HepG2 (cell line): ENCODE measurements around the gene FAM9C. TPM values are rescaled to one million over a fixed set of nuclear protein-coding genes. Genes with fewer than 3 reads are reported as not detected.

Experiments used
- ATAC-seq: fragments of 200-7000 bp; cut with Tn5 transposase; 3 replicates; pipeline ENCODE4 v1.9.1; 2020; ENCODE audit warnings: mild to moderate bottlenecking, moderate library complexity
- BruUV-seq: library from RNA; stranded (reverse); fragments of 400-500 nt; replicated peaks from 2 replicates; lab custom pipeline; 2021; lab: Mats Ljungman, UMichigan
- CTCF ChIA-PET: fragments of 300-600 bp; formaldehyde crosslinking; extraction: SDS; loops from one replicate; lab custom pipeline; 2021; ENCODE audit warnings: low total read pairs, inconsistent platforms, low intra/inter-chr PET ratio; lab: Yijun Ruan, JAX
- POLR2A ChIA-PET: fragments of 350-600 bp; sonication (Branson Sonifier 250); formaldehyde crosslinking; loops from one replicate; lab custom pipeline; 2020; ENCODE audit warnings: antibody characterized with exemption, inconsistent platforms; lab: Yijun Ruan, JAX
- DNase-seq: peaks from one replicate; pipeline ENCODE4 v3.0.0-alpha.2; 2015; ENCODE audit warnings: low spot score
- FAIRE-seq: peaks from 3 replicates; lab custom pipeline; 2011; peaks lifted over from hg19 to GRCh38; lab: Jason Lieb, UNC
- H2AFZ ChIP-seq: one replicate; pipeline ENCODE4 v1.6.1; 2011; ENCODE audit warnings: low read length, inconsistent platforms
- H3K27ac ChIP-seq: fragments of 300-600 bp; 3 replicates; pipeline ENCODE4 v1.8.0; 2011; ENCODE audit warnings: mixed run types, mild to moderate bottlenecking, mixed read lengths, low read length, inconsistent platforms; ENCODE audit not compliant: insufficient read depth; ENCODE audit errors: extremely low read length
- H3K27me3 ChIP-seq, 2 experiments: fragments of 200-600 bp in 1 of 2; 2 replicates in 1 of 2; 3 replicates in 1 of 2; pipeline versions ENCODE4 v1.6.0 to v1.8.0; 2011; ENCODE audit warnings: low read length in 2 of 2, mild to moderate bottlenecking in 2 of 2, moderate library complexity in 2 of 2, inconsistent platforms in 1 of 2; ENCODE audit not compliant: insufficient read depth in 2 of 2, control insufficient read depth in 1 of 2
- H3K36me3 ChIP-seq, 2 experiments: fragments of 200-600 bp in 1 of 2; replicated peaks in 1 of 2; 2 replicates in 1 of 2; 3 replicates in 1 of 2; pipeline versions ENCODE4 v1.5.1 to v1.8.0; 2011; ENCODE audit warnings: low read length in 2 of 2, inconsistent platforms in 1 of 2; ENCODE audit not compliant: insufficient read depth in 2 of 2, control insufficient read depth in 1 of 2
- H3K4me1 ChIP-seq: 2 replicates; pipeline ENCODE4 v1.5.1; 2012; ENCODE audit warnings: low read length, inconsistent platforms; ENCODE audit not compliant: insufficient read depth
- H3K4me2 ChIP-seq: 2 replicates; pipeline ENCODE4 v1.6.0; 2011; ENCODE audit warnings: low read depth, low read length, inconsistent platforms
- H3K4me3 ChIP-seq, 3 experiments: fragments of 200-600 bp in 1 of 3; sonication (generic), shearing (Covaris generic) in 1 of 3; replicated peaks in 1 of 3; 2 replicates each; pipeline ENCODE4 v1.5.1; 2011 to 2016; ENCODE audit warnings: low read length in 3 of 3, inconsistent platforms in 2 of 3, low read depth in 2 of 3, mild to moderate bottlenecking in 2 of 3, control low read depth in 1 of 3, mixed read lengths in 1 of 3; ENCODE audit not compliant: insufficient read depth in 1 of 3
- H3K79me2 ChIP-seq: one replicate; pipeline ENCODE4 v1.6.1; 2011; ENCODE audit warnings: low read length, inconsistent platforms; ENCODE audit not compliant: insufficient read depth
- H3K9ac ChIP-seq: 2 replicates; pipeline ENCODE4 v1.6.0; 2011; ENCODE audit warnings: mild to moderate bottlenecking, low read depth, low read length, inconsistent platforms; ENCODE audit not compliant: insufficient read depth
- H3K9me3 ChIP-seq: 2 replicates; pipeline ENCODE4 v1.5.1; 2012; ENCODE audit warnings: mild to moderate bottlenecking, low read length
- H4K20me1 ChIP-seq: 2 replicates; pipeline ENCODE4 v1.6.0; 2011; ENCODE audit warnings: inconsistent platforms, mild to moderate bottlenecking, low read length, moderate library complexity; ENCODE audit not compliant: insufficient read depth
- CBX5 ChIP-seq: sonication (generic); formaldehyde crosslinking; IDR thresholded peaks from 2 replicates; pipeline ENCODE4 v1.4.0; 2020; ENCODE audit warnings: missing genetic modification reagents, borderline replicate concordance
- EZH2 ChIP-seq: conservative IDR thresholded peaks from 2 replicates; pipeline ENCODE4 v1.6.1; 2012; ENCODE audit warnings: mild to moderate bottlenecking, low read depth, low read length, moderate library complexity
- NFATC3 ChIP-seq: sonication (generic); formaldehyde crosslinking; IDR thresholded peaks from 2 replicates; pipeline ENCODE4 v1.5.1; 2020; ENCODE audit warnings: mild to moderate bottlenecking, missing genetic modification reagents
- SOX13 ChIP-seq, 3 experiments: fragments of 450-650 bp in 1 of 3; sonication (generic) in 1 of 3; formaldehyde crosslinking in 1 of 3; IDR thresholded peaks in 2 of 3; conservative IDR thresholded peaks in 1 of 3; 2 replicates each; pipeline versions ENCODE4 v1.5.0 to v1.6.1; 2016 to 2020; ENCODE audit warnings: antibody characterized with exemption in 1 of 3, mild to moderate bottlenecking in 1 of 3, missing compliant biosample characterization in 1 of 3, missing genetic modification reagents in 1 of 3, moderate library complexity in 1 of 3
- U2AF2 ChIP-seq: fragments of 200-400 bp; formaldehyde crosslinking; IDR thresholded peaks from 2 replicates; pipeline ENCODE4 v1.6.1; 2017; ENCODE audit warnings: low read depth, mild to moderate bottlenecking, low read length
- ZC3H13 ChIP-seq: sonication (generic); formaldehyde crosslinking; IDR thresholded peaks from 2 replicates; pipeline ENCODE4 v1.8.1; 2023; ENCODE audit warnings: mild to moderate bottlenecking, missing genetic modification reagents, moderate library complexity
- ZNF280B ChIP-seq: sonication (generic); formaldehyde crosslinking; IDR thresholded peaks from 2 replicates; pipeline ENCODE4 v1.5.0; 2020; ENCODE audit warnings: missing genetic modification reagents, mild to moderate bottlenecking, borderline replicate concordance
- WGBS: methylation state at CpG from one replicate; pipeline ENCODE4 v1.1.6; 2017; ENCODE audit warnings: low lambda C conversion rate; 5-methylcytosine and 5-hydroxymethylcytosine counted together
- in situ Hi-C: cut with HindIII; loops from 2 replicates; pipeline ENCODE4 v1.10.0; 2017; ENCODE audit warnings: low pct_unique_long_range_greater_than_20kb; ENCODE audit not compliant: extremely low pct_ligation_motif_present
- intact Hi-C: fragments of 100-400 bp; cut with micrococcal nuclease; formaldehyde crosslinking; loops from one replicate; pipeline ENCODE4 v1.10.0; 2022; ENCODE audit not compliant: unreplicated experiment
- polyA plus RNA-seq, 8 experiments: library from polyadenylated mRNA; depleted of rRNA in 3 of 8; stranded (reverse) in 7 of 8; unstranded in 1 of 8; fragments of >200 nt; fragmentation: Illumina TruSeq in 4 of 8; extraction: Trizol in 4 of 8; gene quantifications; 2 replicates each; pipeline versions ENCODE4 v1.2.1 to v1.2.3, GENCODE V29; 2011 to 2016; ENCODE audit warnings: low read depth in 4 of 8, missing spikeins in 1 of 8, mixed read lengths in 1 of 8; ENCODE audit not compliant: insufficient read depth in 1 of 8
- total RNA-seq, 5 experiments: library from RNA; depleted of rRNA; stranded (reverse); fragments of >200 nt; fragmentation: Illumina TruSeq; extraction: Trizol; gene quantifications; 2 replicates each; pipeline ENCODE4 v1.2.3, GENCODE V29; 2016; ENCODE audit warnings: low read depth in 1 of 5

The FAM9C gene
- total and polyA plus RNA-seq, 2 of the 13 experiments (the other 11 are each of a cell fraction or from before 2014, with no cell fraction given): not detected

GRCh38 chrX:13069771-13070416 lies 25.5 kb upstream of the FAM9C start:
- Histone ChIP-seq H3K79me2 (no peaks in the 10 kb centered on the region), H3K27ac (no peak overlapping the region), H4K20me1 (no peaks in the 10 kb centered on the region), H3K36me3 (no peaks in the 10 kb centered on the region), H2AFZ (no peak overlapping the region), H3K4me3 (no peak overlapping the region), H3K4me2 (no peak overlapping the region), H3K9me3 (no peaks in the 10 kb centered on the region), H3K4me1 (no peaks in the 10 kb centered on the region), H3K27me3 (no peaks in the 10 kb centered on the region), H3K9ac (no peak overlapping the region)
- TF ChIP-seq CBX5 (CRISPR knock-in tag) (no peak), ZNF280B (CRISPR knock-in tag) (no peak), NFATC3 (CRISPR knock-in tag) (no peak), EZH2 (no peak), U2AF2 (no peak), ZC3H13 (CRISPR knock-in tag) (no peak), SOX13 (IDR thresholded peaks at IDR 0.05) (no peak), SOX13 (CRISPR knock-in tag; conservative IDR thresholded peaks at IDR 0.05 in 1 of 2, IDR thresholded peaks at IDR 0.05 in 1 of 2) (no peak)
- ATAC-seq (no peak), FAIRE-seq (no peak), DNase-seq (no peak)
- POLR2A ChIA-PET: no interaction called here
- BruUV-seq: no TSS peak
- in situ Hi-C loops: loop anchor here (25.0 kb wide), 1 partner anchor 417 kb away; no protein-coding TSS in a partner anchor
- CTCF ChIA-PET: no interaction called here
- WGBS: 4% methylated on average over 3 of the region's 3 CpGs
- intact Hi-C loops: no loop called here
